Amygdala (tissue), 56 donors: Measurements from ENCODE around the gene NFKB1.
A peak's percentile ranks its signal among the peaks of the same experiment; 100 is the strongest.

Experiments used
- DNase-seq, 56 donors: peaks; one replicate each; lab custom pipeline; 2025; lab: John Stamatoyannopoulos, UW

Gene NFKB1

DNA sequence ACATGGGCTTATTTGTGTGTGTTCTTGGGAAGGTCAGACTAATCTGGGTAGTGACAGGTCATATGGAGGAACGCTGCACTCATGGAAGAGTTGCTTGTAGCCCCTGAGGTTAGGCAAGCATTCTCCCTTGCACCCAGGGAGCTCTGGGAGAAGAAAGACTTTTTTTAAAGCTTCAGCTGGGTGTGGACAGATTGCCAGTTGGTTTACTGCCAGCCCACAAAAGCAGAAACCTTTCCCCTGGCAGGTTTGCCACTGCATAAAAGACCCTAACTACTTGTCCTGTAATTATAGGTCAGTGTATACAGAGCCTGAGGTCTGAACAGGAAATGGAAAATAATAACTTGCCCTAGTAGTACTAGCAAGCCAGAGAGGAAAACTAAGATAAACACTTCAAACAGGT lies 7.4 kb upstream of the NFKB1 start:
- DNase-seq = no peak

DNA sequence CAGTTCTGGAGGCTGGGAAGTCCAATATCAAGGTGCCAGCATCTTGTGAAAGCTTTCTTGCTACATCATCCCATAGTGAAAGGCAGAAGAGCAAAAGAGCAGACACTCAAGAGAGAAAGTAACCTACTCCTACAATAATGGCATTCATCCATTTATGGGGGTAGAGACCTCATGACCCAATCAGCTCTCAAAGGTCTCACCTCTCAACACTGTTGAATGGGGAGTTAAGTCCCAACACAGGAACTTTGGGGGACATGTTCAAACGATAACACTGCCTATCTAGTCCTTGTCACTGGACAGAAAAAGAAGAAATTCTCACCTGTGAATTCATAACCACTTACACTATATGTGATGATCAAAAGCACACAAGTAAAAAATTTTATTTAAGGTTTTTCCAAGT lies 6.6 kb upstream of the NFKB1 start:
- DNase-seq = no peak

DNA sequence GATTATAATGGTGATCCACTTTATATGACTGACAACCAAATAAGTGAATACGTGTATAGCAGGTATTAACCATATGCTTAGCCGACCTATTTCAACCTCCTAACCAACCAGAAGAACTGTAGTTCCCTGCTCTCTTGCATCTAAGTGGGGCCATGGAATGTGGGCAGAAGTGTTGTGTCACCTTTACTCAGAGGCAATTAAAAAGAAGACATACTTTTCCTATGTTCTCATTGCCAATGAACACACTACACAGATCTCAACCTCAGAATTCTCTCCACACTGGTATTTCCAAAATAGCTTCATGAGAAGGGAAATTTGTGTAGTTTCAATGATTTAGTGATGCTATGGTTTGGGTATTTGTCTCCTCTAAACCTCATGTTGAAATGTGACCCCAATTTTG lies 3.2 kb upstream of the NFKB1 start:
- DNase-seq = no peak

DNA sequence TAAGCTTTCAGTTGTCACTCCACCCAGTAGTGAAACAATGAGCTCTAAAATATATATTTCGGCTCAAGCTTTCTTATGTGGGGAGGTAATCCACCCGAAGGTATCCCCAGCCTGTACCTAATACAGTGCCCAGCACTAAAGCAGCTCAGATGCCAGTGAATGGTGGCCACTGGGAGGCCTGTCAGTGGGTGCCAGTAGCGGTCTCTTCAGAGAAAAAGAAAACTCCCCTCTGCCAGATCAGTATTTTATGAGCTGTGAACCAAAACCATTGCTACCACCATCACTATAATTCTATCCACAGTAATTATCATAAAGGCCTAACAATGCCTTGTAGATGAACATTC lies 835 bp upstream of the NFKB1 start:
- DNase-seq = peak in 25 of 56 donors; percentile 8 to 59 (median 26)

DNA sequence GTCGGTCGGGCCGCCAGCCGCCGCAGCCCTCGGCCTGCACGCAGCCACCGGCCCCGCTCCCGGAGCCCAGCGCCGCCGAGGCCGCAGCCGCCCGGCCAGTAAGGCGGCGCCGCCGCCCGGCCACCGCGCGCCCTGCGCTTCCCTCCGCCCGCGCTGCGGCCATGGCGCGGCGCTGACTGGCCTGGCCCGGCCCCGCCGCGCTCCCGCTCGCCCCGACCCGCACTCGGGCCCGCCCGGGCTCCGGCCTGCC lies 213 bp downstream of the NFKB1 start:
- DNase-seq = peak in 7 of 56 donors; percentile 55 to 82 (median 73)

DNA sequence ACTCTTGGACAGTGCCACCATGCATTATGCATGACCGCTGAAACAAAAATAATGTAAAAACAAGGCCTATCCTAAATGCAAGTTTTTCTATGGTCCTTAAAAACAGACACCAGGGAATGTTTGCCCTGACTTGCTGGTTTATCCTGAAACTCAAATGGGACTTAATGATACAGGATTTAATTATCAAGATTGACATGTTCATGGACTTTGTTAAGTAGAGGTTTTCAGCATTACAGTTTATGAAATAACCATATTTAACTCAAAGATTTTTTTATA lies 1.3 kb downstream of the NFKB1 start:
- DNase-seq = no peak

DNA sequence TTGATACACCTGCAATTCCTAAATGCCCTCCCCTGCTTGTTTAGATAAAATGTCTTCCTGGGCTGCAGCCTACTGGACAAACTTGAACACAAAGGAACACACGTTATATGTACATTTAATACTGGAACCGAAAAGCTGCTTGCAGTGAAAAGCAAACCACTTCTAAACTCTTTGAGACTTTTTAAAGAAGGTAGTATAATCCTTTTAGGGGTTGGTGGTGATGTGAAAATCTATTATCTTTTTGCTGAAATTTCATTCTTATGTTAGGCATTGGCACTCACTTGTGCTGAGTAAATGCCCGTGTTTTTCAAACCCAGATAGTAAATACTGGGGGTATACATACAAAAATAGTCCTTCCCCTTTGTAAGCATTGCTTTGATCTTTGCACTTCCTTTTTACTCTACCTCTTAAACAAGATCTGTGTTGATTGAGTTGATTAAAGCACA lies 2.2 kb downstream of the NFKB1 start:
- no peak for DNase-seq

DNA sequence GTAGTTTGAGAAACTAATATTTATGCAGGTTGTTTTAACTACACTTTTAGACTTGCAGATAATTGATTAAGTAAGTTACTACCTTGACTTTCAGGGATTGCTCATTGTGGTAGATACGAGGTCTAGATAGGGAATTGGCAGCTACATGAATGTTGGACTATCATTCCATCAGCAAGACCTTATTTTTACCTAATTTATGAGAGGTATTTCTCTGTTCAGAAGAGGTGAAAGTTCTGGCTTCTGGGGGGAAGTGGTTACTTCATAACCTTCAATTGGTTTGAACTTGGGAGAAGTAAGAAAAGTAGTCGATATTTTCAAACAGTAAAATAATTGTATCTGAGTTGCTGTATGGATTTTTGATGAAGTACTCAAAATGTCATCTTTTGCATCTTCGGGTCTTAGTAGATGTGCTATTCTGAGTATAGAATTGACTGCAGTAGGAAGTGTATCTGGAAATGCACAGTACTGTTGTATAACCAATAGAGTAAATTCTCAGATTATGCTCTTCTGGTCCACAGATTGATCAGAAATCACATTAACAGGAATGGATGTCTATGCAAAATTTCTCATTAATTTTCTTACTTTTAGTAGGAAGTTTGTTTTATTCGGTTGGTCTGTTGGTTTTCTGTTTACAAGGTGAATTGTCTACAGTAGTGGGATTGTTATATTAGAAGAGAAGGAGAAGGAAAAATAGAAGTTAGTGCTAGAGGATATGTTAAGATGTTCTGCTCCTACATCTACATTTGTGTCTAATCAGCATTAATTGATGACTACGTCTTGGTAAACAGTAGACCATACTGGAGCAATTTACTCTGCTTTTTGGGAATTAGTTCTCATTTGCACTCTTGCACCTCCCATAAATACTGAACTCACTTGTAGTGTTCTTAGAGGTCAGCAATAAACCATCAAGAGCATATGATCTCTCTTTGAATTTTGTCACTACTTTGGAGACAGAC lies 3.0 kb downstream of the NFKB1 start:
- DNase-seq = no peak

DNA sequence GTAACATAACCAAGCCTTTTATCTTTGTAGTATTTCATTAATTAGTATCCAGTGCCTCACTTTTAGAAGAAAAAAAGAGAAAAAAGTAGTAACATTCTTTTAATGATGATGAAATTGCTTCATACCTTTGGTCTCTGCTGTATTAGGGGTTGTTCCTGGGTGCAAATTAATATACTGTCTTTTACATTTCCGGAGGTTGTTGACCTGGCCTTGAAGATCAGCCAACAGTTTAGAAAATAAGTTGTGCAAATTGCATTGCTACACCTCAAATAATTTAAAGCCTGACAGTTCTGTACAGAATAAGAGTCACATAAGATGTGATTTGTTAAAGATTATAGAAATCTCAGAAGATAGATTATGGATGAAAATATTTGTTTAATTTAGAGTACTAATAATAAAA lies 3.8 kb downstream of the NFKB1 start:
- DNase-seq = no peak

DNA sequence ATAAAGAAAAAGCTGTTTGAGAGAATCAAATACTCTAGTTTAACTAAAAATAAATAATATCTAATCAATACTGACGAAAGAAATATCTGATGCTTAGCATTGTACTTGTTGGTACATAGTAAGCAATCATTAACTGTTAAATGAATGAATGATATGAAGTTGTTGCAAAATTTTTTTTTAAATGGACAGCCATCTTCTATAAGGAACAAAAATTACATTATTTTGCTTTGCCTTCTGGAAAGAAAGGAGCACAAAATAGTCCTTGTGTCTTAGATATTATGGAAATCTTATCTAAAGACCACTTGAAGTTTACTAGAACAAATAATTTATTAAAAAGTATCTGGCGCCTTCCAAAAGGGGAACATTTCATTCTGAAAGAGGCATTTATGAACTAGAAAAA lies 4.5 kb downstream of the NFKB1 start:
- DNase-seq = no peak

DNA sequence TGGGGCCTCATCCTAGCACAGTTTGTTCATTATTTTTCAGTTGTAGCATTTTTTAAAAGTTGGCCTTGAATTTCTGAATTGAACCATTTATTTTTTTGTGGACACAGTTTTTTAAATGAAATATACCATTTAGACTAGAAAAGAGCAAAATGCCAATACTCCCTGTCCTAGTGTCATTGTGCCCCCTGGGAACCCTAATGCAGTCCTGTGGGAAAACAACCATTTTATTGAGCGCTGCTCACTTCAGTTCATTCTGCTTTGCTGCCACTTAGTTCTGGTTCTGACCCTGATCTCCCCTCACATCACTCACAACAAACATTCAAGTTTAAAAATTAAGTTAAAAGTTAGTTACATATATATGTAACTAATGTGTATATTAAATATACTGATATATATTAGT lies 5.4 kb downstream of the NFKB1 start:
- no peak for DNase-seq

DNA sequence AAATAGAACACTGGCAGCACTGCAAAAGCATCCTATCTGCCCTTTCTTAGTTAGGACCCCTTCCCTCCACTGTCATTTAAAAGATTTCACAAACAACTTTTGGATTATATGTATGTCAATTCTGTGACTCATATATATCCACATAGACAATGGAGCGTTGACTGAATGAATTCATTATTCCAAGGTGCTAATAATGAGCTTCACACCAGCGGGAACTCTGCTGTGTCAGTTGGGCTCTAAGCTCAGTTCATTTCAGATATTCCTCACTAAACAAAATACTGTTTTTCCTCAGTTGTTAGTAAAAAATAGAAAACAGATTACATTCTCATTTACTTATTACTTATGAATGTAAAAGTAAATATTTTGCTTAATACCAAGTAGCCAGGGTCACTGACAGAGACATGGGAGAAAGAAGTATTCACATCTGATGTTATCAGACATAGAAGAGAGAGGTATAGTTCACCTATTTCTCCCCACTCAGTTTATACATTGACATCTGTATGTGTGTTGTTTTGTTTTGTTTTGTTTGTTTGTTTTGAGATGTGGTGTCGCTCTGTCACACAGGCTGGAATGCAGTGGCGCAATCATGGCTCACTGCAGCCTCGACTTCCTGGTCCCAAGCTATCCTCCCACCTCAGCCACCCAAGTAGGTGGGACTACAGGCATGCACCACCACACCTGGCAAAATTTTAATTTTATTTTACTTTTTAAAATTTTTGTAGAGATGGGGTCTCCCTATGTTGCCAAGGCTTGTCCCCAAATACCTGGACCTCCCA lies 10.9 kb downstream of the NFKB1 start:
- DNase-seq = no peak

DNA sequence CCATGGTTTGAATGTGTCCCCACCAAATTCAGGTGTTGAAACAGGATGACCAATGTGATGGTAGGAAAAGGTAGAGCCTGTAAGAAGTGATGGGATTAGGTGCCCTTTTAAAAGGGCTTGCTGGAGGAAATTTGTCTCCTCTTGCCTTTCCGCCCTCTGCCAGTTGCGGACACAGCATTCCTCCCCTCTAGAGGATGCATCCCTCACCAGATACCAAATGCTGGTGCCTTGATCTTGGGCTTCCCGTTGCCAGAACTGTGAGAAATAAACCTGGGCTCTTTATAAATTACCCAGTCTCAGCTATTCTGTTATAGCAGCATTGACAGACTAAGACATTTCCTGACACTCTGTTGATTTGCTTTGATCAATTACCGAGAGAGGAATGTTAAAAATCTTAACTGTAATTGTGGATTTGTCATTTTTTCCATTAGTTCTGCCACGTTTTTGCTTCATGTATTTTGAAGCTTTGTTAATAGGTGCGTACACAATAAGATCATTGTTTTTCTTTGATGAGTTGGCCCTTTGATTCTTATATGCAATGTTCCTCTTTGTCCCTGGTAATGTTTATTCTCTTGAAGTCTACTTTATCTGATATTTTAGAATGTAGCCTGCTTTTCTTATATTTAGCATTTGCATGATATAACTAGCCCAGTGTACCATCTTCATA lies 13.3 kb downstream of the NFKB1 start:
- no peak for DNase-seq

DNA sequence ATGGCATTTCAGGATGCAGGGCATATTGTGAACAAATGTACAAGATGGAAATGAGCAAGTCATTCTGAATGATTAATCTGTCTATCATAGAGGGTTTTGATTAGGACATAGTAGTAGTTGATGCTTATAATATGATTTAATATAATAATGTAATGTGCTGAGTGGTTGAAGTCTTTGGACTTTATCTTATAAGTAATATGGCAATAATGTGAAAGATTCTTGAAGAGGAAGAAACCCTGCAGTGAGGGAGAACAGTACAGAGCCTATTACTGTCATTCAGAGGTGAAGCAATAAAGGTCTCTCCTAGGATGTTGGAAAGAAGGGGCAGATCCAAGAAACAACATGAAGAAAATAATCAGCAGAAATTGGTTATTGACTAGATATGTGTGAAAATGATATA lies 16.6 kb downstream of the NFKB1 start:
- DNase-seq = no peak

DNA sequence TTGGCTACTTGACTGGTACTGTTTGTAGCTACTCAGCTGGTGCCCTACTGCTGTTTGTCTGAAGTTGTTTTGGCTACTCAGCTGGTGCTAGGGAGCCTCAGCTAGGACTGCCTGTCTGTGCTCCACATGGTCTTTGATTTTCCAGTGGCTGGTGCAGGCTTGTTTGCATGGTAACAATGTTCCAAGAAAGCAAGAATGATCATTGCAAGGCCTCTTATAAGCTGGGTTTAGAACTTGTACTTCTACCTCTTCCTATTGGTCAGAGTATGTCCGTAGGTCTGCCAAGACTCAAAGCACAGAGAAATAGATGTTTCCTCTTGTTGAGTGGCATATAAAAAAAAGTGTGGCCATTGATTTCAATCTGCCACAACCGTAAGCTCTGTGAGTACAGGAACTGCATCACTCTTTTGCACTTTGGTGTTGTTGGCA lies 17.6 kb downstream of the NFKB1 start:
- peak in 2 of 56 donors; percentile 7 to 13 for DNase-seq

DNA sequence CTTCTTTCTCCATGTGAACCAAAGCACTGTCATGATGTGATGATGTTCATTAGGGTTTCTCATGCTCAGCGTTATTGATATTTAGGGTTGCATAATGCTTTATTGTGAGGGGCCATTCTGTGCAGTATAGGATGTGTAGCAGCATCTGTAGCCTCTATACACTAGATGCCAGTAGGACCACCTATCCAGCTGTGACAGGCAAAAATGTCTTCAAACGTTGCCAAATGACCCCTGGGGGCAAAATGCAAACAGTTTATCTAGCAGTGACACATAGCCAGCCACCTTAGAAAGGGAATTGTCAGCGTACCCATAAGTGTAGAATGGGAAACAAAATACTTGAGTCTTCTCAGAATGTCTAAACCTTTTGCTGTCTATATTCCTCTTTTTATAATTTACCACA lies 18.8 kb downstream of the NFKB1 start:
- DNase-seq = no peak

DNA sequence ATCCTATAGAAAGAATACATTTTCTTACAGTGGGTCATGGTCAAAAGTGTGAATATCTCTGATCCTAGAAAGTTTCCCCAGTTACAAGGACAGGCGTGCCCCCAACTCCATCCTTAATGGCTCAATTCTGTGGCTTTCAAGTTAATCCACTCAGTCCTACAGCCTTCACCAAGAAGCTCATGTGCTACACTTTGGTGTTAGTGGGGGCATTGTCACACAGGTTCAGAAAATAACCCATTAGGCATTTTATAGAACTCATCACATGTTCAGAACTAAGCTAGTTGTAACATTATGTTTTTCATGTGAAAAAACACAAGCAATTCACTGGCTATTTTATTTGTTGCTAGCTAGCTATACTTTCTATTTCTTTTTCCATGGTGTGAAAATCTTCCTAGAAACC lies 20.4 kb downstream of the NFKB1 start:
- no peak for DNase-seq

DNA sequence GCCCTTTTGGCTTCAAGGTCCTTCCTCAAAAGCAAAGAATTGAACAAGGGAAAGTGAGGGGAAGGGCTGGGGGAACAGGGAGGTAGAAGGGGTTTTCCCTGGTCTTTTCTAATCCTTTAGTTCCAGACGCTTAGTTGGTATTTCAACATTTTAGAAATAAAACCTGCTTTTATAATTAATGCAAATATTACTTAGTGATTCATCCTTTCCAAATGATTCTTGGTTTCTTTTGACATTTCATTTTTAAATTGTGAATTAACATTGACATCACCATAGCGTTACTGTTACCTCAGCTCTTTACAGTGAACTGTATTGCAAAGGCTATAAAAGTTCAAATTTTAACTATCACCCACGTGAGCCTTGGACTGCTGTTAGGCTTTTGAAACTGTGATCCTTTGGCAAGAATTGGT lies 20.9 kb downstream of the NFKB1 start:
- DNase-seq = no peak

DNA sequence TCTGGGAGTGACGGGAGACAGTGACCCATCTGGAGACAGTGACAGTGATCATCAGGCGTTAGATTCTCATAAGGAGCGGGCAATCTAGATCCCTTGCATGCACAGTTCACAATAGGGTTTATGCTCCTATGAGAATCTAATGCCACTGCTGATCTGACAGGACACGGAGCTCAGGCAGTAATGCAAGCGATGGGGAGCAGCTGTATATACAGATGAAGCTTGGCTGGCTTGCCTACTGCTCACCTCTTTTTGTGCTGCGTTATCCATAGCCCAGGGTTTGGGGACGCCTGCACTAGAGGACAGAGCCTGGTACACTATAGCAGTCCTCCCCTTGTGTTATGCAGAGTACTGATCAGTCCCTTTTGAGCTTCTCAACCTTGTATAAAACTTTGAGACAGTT lies 23.5 kb downstream of the NFKB1 start:
- no peak for DNase-seq

DNA sequence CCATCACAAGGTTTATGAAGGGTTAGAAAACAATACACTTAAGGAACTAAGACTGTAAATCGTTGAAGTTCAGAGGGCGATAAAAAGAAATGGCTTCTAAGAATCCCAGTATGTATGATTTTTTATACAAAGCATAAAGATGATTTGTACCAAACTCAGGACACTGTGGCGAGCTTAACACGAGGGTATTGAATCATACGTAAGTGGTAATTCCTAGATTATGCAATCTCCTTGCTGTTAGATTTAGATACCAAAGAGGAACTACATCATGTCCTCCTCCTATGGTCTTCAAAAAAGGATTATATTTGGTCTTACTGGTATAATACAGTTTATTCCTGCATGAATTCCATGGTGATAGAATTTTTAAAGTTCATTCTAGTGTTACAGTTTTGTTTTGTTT lies 23.9 kb downstream of the NFKB1 start:
- no peak for DNase-seq

DNA sequence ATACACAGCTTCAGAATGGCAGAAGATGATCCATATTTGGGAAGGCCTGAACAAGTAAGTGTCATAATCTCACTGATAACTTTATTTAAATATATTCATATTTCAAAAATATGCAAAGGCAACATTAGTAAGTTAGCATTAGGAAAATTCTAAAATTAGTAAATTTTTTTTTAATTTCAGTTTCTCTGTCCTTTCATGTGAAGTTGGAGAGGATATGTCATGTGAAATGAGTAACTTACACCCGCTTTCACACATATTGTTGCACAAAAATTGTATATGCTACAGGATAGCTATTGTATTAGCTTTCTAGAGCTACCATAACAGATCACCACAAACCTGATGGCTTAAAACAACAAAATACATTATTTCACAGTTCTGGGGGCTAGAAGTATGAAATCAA lies 24.3 kb downstream of the NFKB1 start:
- DNase-seq = no peak

DNA sequence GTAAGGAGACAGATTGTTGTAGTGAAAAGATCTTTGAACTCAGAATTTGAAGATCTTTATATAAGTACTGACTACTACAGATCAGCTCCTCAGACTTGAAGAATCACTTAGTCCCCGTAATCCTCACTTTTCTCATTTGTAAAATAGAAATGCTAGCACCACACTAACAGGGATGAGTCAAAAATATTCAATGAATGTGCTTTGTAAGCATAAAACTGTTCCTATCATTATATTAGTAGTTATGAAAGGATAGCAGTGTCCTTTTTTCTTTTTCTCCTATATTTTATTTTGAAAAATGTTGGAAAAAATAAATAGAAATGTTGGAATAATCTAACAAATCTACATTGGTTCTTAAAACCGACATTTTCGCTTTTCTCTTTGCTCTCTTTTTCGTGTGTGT lies 25.4 kb downstream of the NFKB1 start:
- no peak for DNase-seq
